Measurements from ENCODE around the gene MRPL18. TPM values are rescaled to one million over a fixed set of nuclear protein-coding genes. Genes with fewer than 3 reads are reported as not detected.

MRPL18 gene
- total RNA-seq, 4 donors from 2014 or later = 38.0 to 85.2 (median 74.1) TPM

DNA sequence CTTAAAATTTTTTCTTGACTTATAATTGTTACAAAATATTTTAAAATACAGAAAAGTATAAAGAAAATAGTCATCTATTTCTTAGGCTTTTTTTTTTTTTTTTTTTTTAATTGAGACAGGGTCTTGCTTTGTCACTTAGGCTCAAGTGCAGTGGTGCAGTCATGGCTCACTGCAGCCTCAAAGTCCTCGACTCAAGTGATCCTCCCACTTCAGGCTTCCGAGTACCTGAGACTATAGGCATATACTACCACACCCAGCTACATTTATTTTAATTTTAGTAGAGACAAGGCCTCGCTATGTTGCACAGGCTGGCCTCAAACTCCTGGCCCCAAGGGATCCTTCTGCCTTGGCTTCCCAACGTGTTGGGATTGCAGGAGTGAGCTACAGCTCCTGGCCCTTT, 33.8 kb upstream of the MRPL18 start:
- Histone ChIP-seq H3K4me3 (no peak overlapping the region), H3K27ac (no peak overlapping the region), H3K36me3 (peaks cover 0 to 64% (median 8%) of the 10 kb centered on the region in 3 donors), H3K4me1 (peaks cover 0 to 13% (median 9%) of the 10 kb centered on the region in 4 donors), H3K27me3 (no peaks in the 10 kb centered on the region), H3K9me3 (no peaks in the 10 kb centered on the region)
- WGBS, 2 donors = 82 to 83% methylated on average over 4 of the region's 4 CpGs
- TF ChIP-seq, protein P1, sequence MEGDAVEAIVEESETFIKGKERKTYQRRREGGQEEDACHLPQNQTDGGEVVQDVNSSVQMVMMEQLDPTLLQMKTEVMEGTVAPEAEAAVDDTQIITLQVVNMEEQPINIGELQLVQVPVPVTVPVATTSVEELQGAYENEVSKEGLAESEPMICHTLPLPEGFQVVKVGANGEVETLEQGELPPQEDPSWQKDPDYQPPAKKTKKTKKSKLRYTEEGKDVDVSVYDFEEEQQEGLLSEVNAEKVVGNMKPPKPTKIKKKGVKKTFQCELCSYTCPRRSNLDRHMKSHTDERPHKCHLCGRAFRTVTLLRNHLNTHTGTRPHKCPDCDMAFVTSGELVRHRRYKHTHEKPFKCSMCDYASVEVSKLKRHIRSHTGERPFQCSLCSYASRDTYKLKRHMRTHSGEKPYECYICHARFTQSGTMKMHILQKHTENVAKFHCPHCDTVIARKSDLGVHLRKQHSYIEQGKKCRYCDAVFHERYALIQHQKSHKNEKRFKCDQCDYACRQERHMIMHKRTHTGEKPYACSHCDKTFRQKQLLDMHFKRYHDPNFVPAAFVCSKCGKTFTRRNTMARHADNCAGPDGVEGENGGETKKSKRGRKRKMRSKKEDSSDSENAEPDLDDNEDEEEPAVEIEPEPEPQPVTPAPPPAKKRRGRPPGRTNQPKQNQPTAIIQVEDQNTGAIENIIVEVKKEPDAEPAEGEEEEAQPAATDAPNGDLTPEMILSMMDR (IDR thresholded peaks at IDR 0.05) = no peak
- TF ChIP-seq POLR2A (IDR thresholded peaks at IDR 0.05) = no peak
- TF ChIP-seq EP300 (IDR thresholded peaks at IDR 0.05) = no peak
- no peak for DNase-seq (ENCODE audit: low spot score in 2 of 2)

- Histone ChIP-seq H3K27me3 (no peaks in the 10 kb centered on the region), H3K4me3 (no peak overlapping the region), H3K36me3 (peaks cover 0 to 47% (median 8%) of the 10 kb centered on the region in 3 donors), H3K4me1 (peaks cover 0 to 22% (median 17%) of the 10 kb centered on the region in 4 donors), H3K27ac (no peak overlapping the region), H3K9me3 (no peaks in the 10 kb centered on the region)
- DNase-seq (ENCODE audit: low spot score in 2 of 2) = no peak
- TF ChIP-seq, protein P1 (IDR thresholded peaks at IDR 0.05) = no peak
- TF ChIP-seq EP300 (IDR thresholded peaks at IDR 0.05) (no peak), POLR2A (IDR thresholded peaks at IDR 0.05) (no peak)
- WGBS, 2 donors = 93 to 95% methylated on average over 7 of the region's 7 CpGs
Observed at GRCh38 chr6:159758031-159759001, 32.0 kb upstream of the MRPL18 start.

GRCh38 chr6:159759645-159760044, 30.6 kb upstream of the MRPL18 start:
- DNase-seq (ENCODE audit: low spot score in 2 of 2) = no peak
- H3K4me3 ChIP-seq = no peak overlapping the region
- TF ChIP-seq EP300 (IDR thresholded peaks at IDR 0.05) (no peak), POLR2A (IDR thresholded peaks at IDR 0.05) (no peak)
- H3K9me3 ChIP-seq = no peaks in the 10 kb centered on the region
- peaks cover 0 to 23% (median 17%) of the 10 kb centered on the region in 4 donors for H3K4me1 ChIP-seq
- peaks cover 0 to 43% (median 8%) of the 10 kb centered on the region in 3 donors for H3K36me3 ChIP-seq
- peak overlapping the region in 1 of 4 donors; percentile 98 for H3K27ac ChIP-seq
- H3K27me3 ChIP-seq = no peaks in the 10 kb centered on the region
- 76 to 78% methylated on average over 2 of the region's 2 CpGs for WGBS, 2 donors

- 57 to 59% methylated on average over 3 of the region's 3 CpGs for whole genome bisulfite sequencing, 2 donors
- Histone ChIP-seq H3K27ac (peak overlapping the region in 3 of 4 donors; percentile 97 to 99 (median 98)), H3K36me3 (peaks cover 0 to 37% (median 0%) of the 10 kb centered on the region in 3 donors), H3K9me3 (no peaks in the 10 kb centered on the region), H3K27me3 (no peaks in the 10 kb centered on the region), H3K4me3 (peak overlapping the region in 3 of 4 donors; percentile 69 to 99 (median 75)), H3K4me1 (peaks cover 0 to 23% (median 17%) of the 10 kb centered on the region in 4 donors)
- TF ChIP-seq POLR2A (IDR thresholded peaks at IDR 0.05) (no peak), EP300 (IDR thresholded peaks at IDR 0.05) (no peak)
- TF ChIP-seq, protein P1 (IDR thresholded peaks at IDR 0.05) = no peak
- no peak for DNase-seq (ENCODE audit: low spot score in 2 of 2)
Observed at GRCh38 chr6:159760602-159761057, 29.6 kb upstream of the MRPL18 start.

DNA sequence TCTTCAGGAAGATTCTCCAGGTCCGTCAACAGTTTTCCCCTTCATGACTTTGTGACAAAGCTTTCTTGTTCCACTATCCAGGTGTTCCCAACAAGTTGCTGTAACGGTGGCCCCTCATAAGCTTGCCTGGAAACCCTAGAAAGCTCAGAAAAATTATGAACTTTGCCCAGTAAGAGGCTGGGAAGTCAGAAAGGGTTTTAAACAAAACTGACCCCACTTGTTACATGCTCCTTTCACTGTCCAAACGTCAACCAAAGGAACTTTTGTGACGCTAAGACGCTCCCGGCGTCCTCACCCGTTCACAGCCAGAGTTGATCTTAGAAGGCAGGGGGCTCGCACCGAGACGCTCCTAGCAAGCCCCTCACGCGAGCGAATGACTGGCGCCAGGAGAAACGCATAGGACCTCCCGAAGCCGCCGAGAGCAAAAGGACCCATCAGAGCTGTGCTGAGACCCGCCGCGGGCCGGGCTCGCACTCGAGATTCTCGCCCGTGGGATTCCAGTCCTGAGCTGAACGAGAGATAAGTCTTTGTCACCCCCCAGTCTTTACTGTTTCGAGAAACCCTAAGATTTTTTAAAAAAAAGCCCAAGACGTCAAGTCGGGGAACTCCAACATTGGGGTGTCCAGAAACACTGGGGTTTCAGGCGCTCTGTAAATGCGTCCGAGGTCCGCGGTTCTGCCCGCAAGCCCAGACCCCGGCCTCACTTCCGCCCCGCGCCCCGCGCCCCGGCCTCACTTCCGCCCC, 29.0 kb upstream of the MRPL18 start:
- peak overlapping the region; percentile 97 to 99 (median 98) for H3K27ac ChIP-seq
- peak overlapping the region; percentile 69 to 99 (median 84) for H3K4me3 ChIP-seq
- peak in 1 of 2 donors; percentile 17 for DNase-seq (ENCODE audit: low spot score in 2 of 2)

More for the DNA sequence above, 29.0 kb upstream of the MRPL18 start:
- H3K36me3 ChIP-seq = peaks cover 0 to 32% (median 0%) of the 10 kb centered on the region in 3 donors
- H3K27me3 ChIP-seq = no peaks in the 10 kb centered on the region
- 9 to 23% methylated on average over 34 to 36 of the region's 45 CpGs for WGBS, 2 donors
- peaks cover 0 to 23% (median 17%) of the 10 kb centered on the region in 4 donors for H3K4me1 ChIP-seq
- TF ChIP-seq EP300 (IDR thresholded peaks at IDR 0.05) (no peak), POLR2A (IDR thresholded peaks at IDR 0.05) (no peak)
- TF ChIP-seq, protein P1 (IDR thresholded peaks at IDR 0.05) = no peak
- no peaks in the 10 kb centered on the region for H3K9me3 ChIP-seq
